ENCODE results near the gene RAB31.

RAB31 gene

DNA sequence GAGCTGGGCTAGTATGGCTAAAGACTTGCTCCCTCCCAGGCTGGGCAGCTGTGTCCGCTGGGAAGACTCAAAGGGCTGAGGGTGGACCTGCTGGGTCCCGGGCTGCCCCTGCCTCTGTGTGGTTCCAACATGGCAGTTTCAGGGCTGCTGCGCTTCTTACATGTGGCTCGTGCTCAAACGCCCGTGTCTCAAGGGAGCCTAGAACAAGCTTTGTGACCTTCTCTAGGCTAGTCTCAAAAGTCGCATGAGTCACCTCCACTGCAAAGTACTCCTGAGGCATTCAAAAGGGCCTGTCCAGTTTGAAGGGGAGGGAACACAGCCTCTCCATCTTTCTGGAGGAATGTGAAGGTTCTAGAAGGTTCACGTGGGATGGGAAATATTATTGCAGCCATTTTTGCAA, 44.7 kb upstream of the RAB31 start:
- Histone ChIP-seq H3K4me2 (ENCODE audit: low read length) (no peak overlapping the region), H3K4me3 (ENCODE audit: low read depth, low read length, poor library complexity, severe bottlenecking) (no peak overlapping the region), H3K27me3 (ENCODE audit: insufficient read depth, low read length) (peaks cover 6% of the 10 kb centered on the region; the same call in 1 of the 2 replicates), H3K9ac (ENCODE audit: low read length) (no peak overlapping the region), H2AFZ (ENCODE audit: low read length) (no peak overlapping the region), H3K9me2 (ENCODE audit: low read depth, low read length) (no peaks in the 10 kb centered on the region), H3K36me3 (ENCODE audit: insufficient read depth, low read length) (no peaks in the 10 kb centered on the region), H4K20me1 (ENCODE audit: insufficient read depth, low read length) (no peaks in the 10 kb centered on the region), H3K79me2 (ENCODE audit: insufficient read depth, low read length) (no peaks in the 10 kb centered on the region), H3K9me3 (ENCODE audit: low read length) (no peaks in the 10 kb centered on the region), H3K4me1 (ENCODE audit: insufficient read depth, low read length, severe bottlenecking) (no peaks in the 10 kb centered on the region), H3F3A (ENCODE audit: insufficient read depth, low read length) (no peaks in the 10 kb centered on the region), H3K27ac (ENCODE audit: low read depth, low read length, poor library complexity, severe bottlenecking) (no peak overlapping the region)
- no peak for TF ChIP-seq EZH2 (IDR thresholded peaks at IDR 0.05; ENCODE audit: borderline replicate concordance, low read length)
- TF ChIP-seq, protein P1, sequence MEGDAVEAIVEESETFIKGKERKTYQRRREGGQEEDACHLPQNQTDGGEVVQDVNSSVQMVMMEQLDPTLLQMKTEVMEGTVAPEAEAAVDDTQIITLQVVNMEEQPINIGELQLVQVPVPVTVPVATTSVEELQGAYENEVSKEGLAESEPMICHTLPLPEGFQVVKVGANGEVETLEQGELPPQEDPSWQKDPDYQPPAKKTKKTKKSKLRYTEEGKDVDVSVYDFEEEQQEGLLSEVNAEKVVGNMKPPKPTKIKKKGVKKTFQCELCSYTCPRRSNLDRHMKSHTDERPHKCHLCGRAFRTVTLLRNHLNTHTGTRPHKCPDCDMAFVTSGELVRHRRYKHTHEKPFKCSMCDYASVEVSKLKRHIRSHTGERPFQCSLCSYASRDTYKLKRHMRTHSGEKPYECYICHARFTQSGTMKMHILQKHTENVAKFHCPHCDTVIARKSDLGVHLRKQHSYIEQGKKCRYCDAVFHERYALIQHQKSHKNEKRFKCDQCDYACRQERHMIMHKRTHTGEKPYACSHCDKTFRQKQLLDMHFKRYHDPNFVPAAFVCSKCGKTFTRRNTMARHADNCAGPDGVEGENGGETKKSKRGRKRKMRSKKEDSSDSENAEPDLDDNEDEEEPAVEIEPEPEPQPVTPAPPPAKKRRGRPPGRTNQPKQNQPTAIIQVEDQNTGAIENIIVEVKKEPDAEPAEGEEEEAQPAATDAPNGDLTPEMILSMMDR (IDR thresholded peaks at IDR 0.05; ENCODE audit: low read length), result no peak

- no peaks in the 10 kb centered on the region for H3K79me2 ChIP-seq (ENCODE audit: insufficient read depth, low read length)
- TF ChIP-seq, protein P1 (IDR thresholded peaks at IDR 0.05; ENCODE audit: low read length), result no peak
- TF ChIP-seq EZH2 (IDR thresholded peaks at IDR 0.05; ENCODE audit: borderline replicate concordance, low read length), result no peak
- H3K4me1 ChIP-seq (ENCODE audit: insufficient read depth, low read length, severe bottlenecking), result no peaks in the 10 kb centered on the region
- peaks cover 6% of the 10 kb centered on the region; the same call in 1 of the 2 replicates for H3K27me3 ChIP-seq (ENCODE audit: insufficient read depth, low read length)
- no peaks in the 10 kb centered on the region for H3F3A ChIP-seq (ENCODE audit: insufficient read depth, low read length)
- no peaks in the 10 kb centered on the region for H3K9me3 ChIP-seq (ENCODE audit: low read length)
- H4K20me1 ChIP-seq (ENCODE audit: insufficient read depth, low read length), result no peaks in the 10 kb centered on the region
- no peak overlapping the region for H3K9ac ChIP-seq (ENCODE audit: low read length)
- no peak overlapping the region for H2AFZ ChIP-seq (ENCODE audit: low read length)
- no peaks in the 10 kb centered on the region for H3K9me2 ChIP-seq (ENCODE audit: low read depth, low read length)
- no peak overlapping the region for H3K4me2 ChIP-seq (ENCODE audit: low read length)
- no peak overlapping the region for H3K4me3 ChIP-seq (ENCODE audit: low read depth, low read length, poor library complexity, severe bottlenecking)
- H3K36me3 ChIP-seq (ENCODE audit: insufficient read depth, low read length), result no peaks in the 10 kb centered on the region
- no peak overlapping the region for H3K27ac ChIP-seq (ENCODE audit: low read depth, low read length, poor library complexity, severe bottlenecking)
Observed at GRCh38 chr18:9665314-9665713, 42.8 kb upstream of the RAB31 start.

- no peak overlapping the region for H3K4me2 ChIP-seq (ENCODE audit: low read length)
- H3K79me2 ChIP-seq (ENCODE audit: insufficient read depth, low read length), result no peaks in the 10 kb centered on the region
- H3K36me3 ChIP-seq (ENCODE audit: insufficient read depth, low read length), result no peaks in the 10 kb centered on the region
- no peaks in the 10 kb centered on the region for H3K4me1 ChIP-seq (ENCODE audit: insufficient read depth, low read length, severe bottlenecking)
- H3K9me2 ChIP-seq (ENCODE audit: low read depth, low read length), result no peaks in the 10 kb centered on the region
- H4K20me1 ChIP-seq (ENCODE audit: insufficient read depth, low read length), result no peaks in the 10 kb centered on the region
- no peak overlapping the region for H2AFZ ChIP-seq (ENCODE audit: low read length)
- no peaks in the 10 kb centered on the region for H3K9me3 ChIP-seq (ENCODE audit: low read length)
- H3K27me3 ChIP-seq (ENCODE audit: insufficient read depth, low read length), result peaks cover 6% of the 10 kb centered on the region; the same call in 1 of the 2 replicates
- no peak overlapping the region for H3K9ac ChIP-seq (ENCODE audit: low read length)
- no peak overlapping the region for H3K27ac ChIP-seq (ENCODE audit: low read depth, low read length, poor library complexity, severe bottlenecking)
- H3K4me3 ChIP-seq (ENCODE audit: low read depth, low read length, poor library complexity, severe bottlenecking), result no peak overlapping the region
- TF ChIP-seq EZH2 (IDR thresholded peaks at IDR 0.05; ENCODE audit: borderline replicate concordance, low read length), result no peak
- TF ChIP-seq, protein P1 (IDR thresholded peaks at IDR 0.05; ENCODE audit: low read length), result no peak
- no peaks in the 10 kb centered on the region for H3F3A ChIP-seq (ENCODE audit: insufficient read depth, low read length)
Observed at GRCh38 chr18:9666548-9666947, 41.6 kb upstream of the RAB31 start.
